ENCODE results near the gene TSPY3.
"Not testable (repeated sequence)": the region's sequence is repeated elsewhere in the genome, so short reads cannot be mapped to it uniquely, and the experiment has no call there.

The TSPY3 gene
- total RNA-seq, result 0 reads per million in 2 experiments

GRCh38 chrY:9398121-9398520, at the start of gene TSPY3:
Gene TSPY3 (plus strand): TSS chrY:9398421. CDS start chrY:9398467, 46 bp downstream.
- not testable (repeated sequence) for DNase-seq (ENCODE audit: low read depth)

DNA sequence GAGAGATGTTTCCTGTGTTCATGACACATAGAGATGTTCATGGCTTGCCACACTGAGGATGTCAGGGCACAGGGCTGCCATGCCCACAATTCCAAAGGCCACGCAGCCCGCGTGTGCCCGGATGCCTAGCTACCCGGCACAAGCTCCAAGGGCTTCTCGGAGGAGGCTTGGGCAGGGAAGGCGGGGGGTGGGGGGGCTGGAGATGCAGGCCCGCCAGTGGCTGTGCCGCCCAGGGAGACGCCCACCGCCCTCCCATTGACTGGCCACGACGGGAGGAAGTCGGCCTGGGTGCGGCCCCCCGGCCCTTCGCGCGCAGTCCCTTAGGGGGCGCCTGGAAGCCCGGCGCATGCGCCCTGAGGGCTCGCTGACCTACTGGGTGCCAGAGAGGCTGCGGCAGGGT, 40.7 kb upstream of the TSPY3 start, which contains the start of gene TSPY8:
TSS of gene TSPY8 (plus strand) at position 301 of the 400 bp plus-strand sequence. CDS start at position 347, 46 bp downstream.
- DNase-seq (ENCODE audit: low read depth), result not testable (repeated sequence)

DNA sequence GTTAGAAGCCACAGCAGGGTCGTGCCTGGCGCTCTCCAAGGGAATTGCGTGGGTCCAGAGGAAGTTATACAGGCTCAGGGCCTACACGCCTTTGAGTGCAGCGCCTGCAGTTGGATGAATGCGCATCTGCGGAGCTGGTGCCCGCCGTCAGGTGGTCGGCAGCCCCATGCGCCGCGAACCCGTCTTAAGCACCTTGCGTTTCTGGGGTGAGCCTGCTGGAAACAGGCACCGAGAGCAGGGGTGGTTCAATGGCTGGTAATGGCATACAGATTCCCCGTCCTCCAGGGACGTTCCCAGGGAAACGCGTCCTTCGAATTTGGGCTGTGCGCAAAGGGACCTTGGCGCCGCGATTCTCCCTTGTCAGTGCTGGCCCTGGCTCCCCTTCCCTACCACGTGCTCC, 1.7 kb upstream of the TSPY3 start:
- not testable (repeated sequence) for DNase-seq (ENCODE audit: low read depth)
